Measurements from ENCODE around the gene NDUFS2. TPM values are rescaled to one million over a fixed set of nuclear protein-coding genes. Genes with fewer than 3 reads are reported as not detected.
A peak's percentile ranks its signal among the peaks of the same experiment; 100 is the strongest.

NDUFS2 gene
- polyA plus RNA-seq, 1 experiment = 150 TPM

DNA sequence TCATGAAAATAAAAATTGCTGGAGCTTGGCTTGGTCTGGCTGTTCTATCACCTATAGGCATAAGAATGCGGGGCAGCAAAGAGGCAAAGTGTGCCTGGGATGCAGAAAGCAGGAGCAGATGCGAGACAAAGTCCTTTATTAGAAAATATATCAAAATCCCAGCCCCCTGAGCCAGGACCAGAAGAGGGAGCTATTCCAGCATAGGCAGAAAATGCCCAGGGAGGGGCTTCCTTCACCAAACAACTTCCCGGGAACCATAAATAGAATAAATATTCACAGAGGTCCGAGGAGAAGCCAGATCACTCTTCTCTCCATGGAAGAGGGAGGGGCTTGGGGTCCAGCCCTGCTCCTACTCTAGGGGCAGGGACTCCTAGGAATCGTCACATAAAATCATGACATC lies 31.0 kb upstream of the NDUFS2 start:
- no peak overlapping the region for H3K4me3 ChIP-seq (ENCODE audit: low read depth, low read length)
- ChIA-PET POLR2A (no interaction called here), CTCF (interaction anchor here (0.9 to 2.8 kb wide), 5 partner anchors 11 to 211 kb away, joined by 3 to 7 read pairs (median 5); no protein-coding TSS in a partner anchor)
- H3K9me3 ChIP-seq (ENCODE audit: control insufficient read depth, insufficient read depth, low read length) = no peaks in the 10 kb centered on the region; the same call in 1 of the 2 replicates
- no peak for DNase-seq (ENCODE audit: low read depth, low spot score)
- H3K27me3 ChIP-seq (ENCODE audit: control insufficient read depth, insufficient read depth, low read length) = no peaks in the 10 kb centered on the region
- TF ChIP-seq, protein P1, sequence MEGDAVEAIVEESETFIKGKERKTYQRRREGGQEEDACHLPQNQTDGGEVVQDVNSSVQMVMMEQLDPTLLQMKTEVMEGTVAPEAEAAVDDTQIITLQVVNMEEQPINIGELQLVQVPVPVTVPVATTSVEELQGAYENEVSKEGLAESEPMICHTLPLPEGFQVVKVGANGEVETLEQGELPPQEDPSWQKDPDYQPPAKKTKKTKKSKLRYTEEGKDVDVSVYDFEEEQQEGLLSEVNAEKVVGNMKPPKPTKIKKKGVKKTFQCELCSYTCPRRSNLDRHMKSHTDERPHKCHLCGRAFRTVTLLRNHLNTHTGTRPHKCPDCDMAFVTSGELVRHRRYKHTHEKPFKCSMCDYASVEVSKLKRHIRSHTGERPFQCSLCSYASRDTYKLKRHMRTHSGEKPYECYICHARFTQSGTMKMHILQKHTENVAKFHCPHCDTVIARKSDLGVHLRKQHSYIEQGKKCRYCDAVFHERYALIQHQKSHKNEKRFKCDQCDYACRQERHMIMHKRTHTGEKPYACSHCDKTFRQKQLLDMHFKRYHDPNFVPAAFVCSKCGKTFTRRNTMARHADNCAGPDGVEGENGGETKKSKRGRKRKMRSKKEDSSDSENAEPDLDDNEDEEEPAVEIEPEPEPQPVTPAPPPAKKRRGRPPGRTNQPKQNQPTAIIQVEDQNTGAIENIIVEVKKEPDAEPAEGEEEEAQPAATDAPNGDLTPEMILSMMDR (IDR thresholded peaks at IDR 0.05; ENCODE audit: low read depth, low read length) = peak; percentile 22; the same call in 1 of the 2 replicates
- no peak overlapping the region for H3K27ac ChIP-seq (ENCODE audit: low read depth, low read length)

DNA sequence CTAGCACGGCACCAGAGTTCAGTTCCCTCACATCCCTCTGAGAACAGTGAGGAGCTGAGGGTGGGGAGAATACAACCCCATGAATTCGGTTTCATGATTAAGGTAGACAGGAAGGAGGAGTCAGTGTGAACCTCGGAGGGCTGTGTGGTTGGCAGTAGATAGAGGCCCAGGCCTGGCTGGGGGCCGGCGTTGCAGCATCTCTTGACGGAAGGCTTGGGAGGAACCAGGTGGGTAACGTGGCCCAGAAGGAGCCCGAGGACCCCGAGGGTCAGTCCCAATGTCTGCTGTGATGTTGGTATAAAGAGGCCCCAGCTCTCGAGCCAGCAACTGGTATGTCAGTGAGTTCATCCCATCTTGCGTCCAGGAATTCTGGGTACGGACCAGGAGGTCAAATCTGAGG lies 30.5 kb upstream of the NDUFS2 start:
- CTCF ChIA-PET = interaction anchor here (1.1 to 2.8 kb wide), 3 partner anchors 10 to 210 kb away, joined by 4 to 7 read pairs (median 6); no protein-coding TSS in a partner anchor
- H3K9me3 ChIP-seq (ENCODE audit: control insufficient read depth, insufficient read depth, low read length) = no peaks in the 10 kb centered on the region; the same call in 1 of the 2 replicates
- POLR2A ChIA-PET = no interaction called here
- H3K27me3 ChIP-seq (ENCODE audit: control insufficient read depth, insufficient read depth, low read length) = no peaks in the 10 kb centered on the region
- no peak overlapping the region for H3K4me3 ChIP-seq (ENCODE audit: low read depth, low read length)
- TF ChIP-seq, protein P1 (IDR thresholded peaks at IDR 0.05; ENCODE audit: low read depth, low read length) = no peak
- no peak for DNase-seq (ENCODE audit: low read depth, low spot score)
- no peak overlapping the region for H3K27ac ChIP-seq (ENCODE audit: low read depth, low read length)

DNA sequence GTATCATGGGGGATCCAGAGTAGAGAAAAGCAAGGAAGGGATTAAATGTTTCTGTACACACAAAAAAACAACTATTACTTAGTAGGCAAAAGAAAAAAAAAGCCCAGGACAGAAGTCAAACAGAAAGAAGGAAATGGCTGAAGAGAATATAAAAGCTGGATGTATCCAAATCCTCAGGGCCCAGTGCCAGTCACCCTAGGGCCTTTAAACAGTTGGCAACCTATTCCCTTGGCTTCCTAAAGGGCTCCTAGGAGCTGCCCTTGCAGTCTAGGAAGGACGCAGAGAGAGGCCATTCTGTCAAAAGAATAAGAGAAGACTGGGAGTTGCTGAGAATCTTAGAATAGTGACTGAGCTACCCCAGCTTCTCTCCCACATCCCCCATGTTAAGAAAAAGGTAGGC lies 29.8 kb upstream of the NDUFS2 start:
- ChIA-PET POLR2A (interaction anchor here (0.6 kb wide), 1 partner anchor 11 kb away, joined by 3 read pairs; no protein-coding TSS in a partner anchor), CTCF (no interaction called here)
- Histone ChIP-seq H3K27ac (ENCODE audit: low read depth, low read length) (peak overlapping the region; percentile 87), H3K9me3 (ENCODE audit: control insufficient read depth, insufficient read depth, low read length) (no peaks in the 10 kb centered on the region), H3K4me3 (ENCODE audit: low read depth, low read length) (no peak overlapping the region), H3K27me3 (ENCODE audit: control insufficient read depth, insufficient read depth, low read length) (no peaks in the 10 kb centered on the region)
- no peak for DNase-seq (ENCODE audit: low read depth, low spot score)
- TF ChIP-seq, protein P1 (IDR thresholded peaks at IDR 0.05; ENCODE audit: low read depth, low read length) = no peak

DNA sequence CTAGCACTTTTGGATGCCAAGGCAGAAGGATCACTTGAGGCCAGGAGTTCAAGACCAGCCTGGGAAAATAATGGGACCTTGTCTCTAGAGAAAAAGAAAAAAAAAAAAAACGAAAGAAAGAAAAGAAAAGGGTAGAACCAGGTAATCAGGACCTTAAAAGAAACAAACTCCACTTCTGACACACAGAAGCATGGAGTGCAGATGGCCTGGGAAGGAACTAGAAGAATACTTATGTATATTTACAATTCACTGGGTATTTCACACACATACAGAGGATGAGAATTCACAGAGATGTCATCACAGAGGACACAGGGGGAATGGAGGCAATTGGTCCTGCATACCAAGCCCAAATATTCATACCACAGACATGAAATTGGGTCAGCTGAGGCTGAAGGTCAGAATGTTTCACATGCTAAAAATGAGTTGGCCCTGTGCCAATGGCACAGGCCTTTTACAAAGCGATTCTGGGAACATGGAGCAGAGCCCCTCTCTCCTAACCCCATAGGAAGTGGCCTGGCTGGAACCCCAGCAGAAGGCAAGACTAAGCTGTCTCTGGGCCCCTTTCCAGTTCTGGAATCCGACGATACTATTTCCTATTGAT lies 29.3 kb upstream of the NDUFS2 start:
- H3K27me3 ChIP-seq (ENCODE audit: control insufficient read depth, insufficient read depth, low read length) = no peaks in the 10 kb centered on the region
- H3K4me3 ChIP-seq (ENCODE audit: low read depth, low read length) = no peak overlapping the region
- DNase-seq (ENCODE audit: low read depth, low spot score) = peak; percentile 81
- peak overlapping the region; percentile 87 for H3K27ac ChIP-seq (ENCODE audit: low read depth, low read length)
- no peaks in the 10 kb centered on the region for H3K9me3 ChIP-seq (ENCODE audit: control insufficient read depth, insufficient read depth, low read length)
- TF ChIP-seq, protein P1 (IDR thresholded peaks at IDR 0.05; ENCODE audit: low read depth, low read length) = no peak
- ChIA-PET POLR2A (interaction anchor here (0.6 kb wide), 1 partner anchor 11 kb away, joined by 3 read pairs; no protein-coding TSS in a partner anchor), CTCF (no interaction called here)

DNA sequence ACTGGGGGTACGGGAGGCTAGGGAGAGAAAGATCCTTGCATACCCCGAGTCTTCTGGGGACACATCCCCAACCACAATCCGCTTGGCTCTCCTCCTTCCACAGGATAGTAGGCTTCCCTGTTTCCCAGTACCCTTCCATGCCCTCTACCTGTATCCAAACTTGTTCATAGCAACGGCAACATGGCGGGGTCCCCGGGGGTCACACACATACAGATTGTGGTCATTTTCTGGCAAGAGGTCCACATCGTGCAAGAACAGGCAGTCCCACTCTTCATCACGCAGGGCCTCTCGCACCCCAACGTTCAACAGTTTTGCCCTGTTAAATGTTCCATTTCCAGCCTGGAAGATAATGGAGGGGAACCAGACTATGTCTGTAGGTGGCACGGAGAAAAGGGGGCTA lies 28.5 kb upstream of the NDUFS2 start:
- Histone ChIP-seq H3K4me3 (ENCODE audit: low read depth, low read length) (no peak overlapping the region), H3K27ac (ENCODE audit: low read depth, low read length) (peak overlapping the region; percentile 87), H3K9me3 (ENCODE audit: control insufficient read depth, insufficient read depth, low read length) (no peaks in the 10 kb centered on the region), H3K27me3 (ENCODE audit: control insufficient read depth, insufficient read depth, low read length) (no peaks in the 10 kb centered on the region)
- POLR2A ChIA-PET = interaction anchor here (0.6 kb wide), 1 partner anchor 30 kb away, joined by 4 read pairs; no protein-coding TSS in a partner anchor
- CTCF ChIA-PET = interaction anchor here (0.7 kb wide), 1 partner anchor 18 kb away, joined by 3 read pairs; no protein-coding TSS in a partner anchor
- TF ChIP-seq, protein P1 (IDR thresholded peaks at IDR 0.05; ENCODE audit: low read depth, low read length) = no peak
- no peak for DNase-seq (ENCODE audit: low read depth, low spot score)

Data from AG04450 (cell line).